K562 (cell line): Measurements from ENCODE around the gene APIP. TPM values are rescaled to one million over a fixed set of nuclear protein-coding genes. Genes with fewer than 3 reads are reported as not detected.

Experiments
- ATAC-seq: fragments of 200-7000 bp; cut with Tn5 transposase; 3 replicates; pipeline ENCODE4 v1.9.1; 2020; ENCODE audit warnings: moderate library complexity
- BruUV-seq: library from RNA; stranded (reverse); fragments of 400-500 nt; replicated peaks from 2 replicates; lab custom pipeline; 2021; lab: Mats Ljungman, UMichigan
- CTCF ChIA-PET: fragments of 300-600 bp; formaldehyde crosslinking; extraction: SDS; loops from one replicate; lab custom pipeline; 2021; ENCODE audit warnings: low intra/inter-chr PET ratio; lab: Yijun Ruan, JAX
- POLR2A ChIA-PET: fragments of 300-600, 350-650 bp; sonication (Branson Sonifier 250); formaldehyde crosslinking; extraction: SDS; loops from one replicate; lab custom pipeline; 2021; ENCODE audit warnings: antibody characterized with exemption, inconsistent platforms; lab: Yijun Ruan, JAX
- DNase-seq, 4 experiments: peaks; one replicate each; pipeline versions ENCODE4 v3.0.0 to v3.0.0-alpha.2; 2011 to 2018; ENCODE audit warnings: low spot score in 3 of 4, mixed read lengths in 3 of 4; ENCODE audit errors: extremely low read depth in 1 of 4
- FAIRE-seq: peaks from 2 replicates; lab custom pipeline; 2011; peaks lifted over from hg19 to GRCh38; lab: Jason Lieb, UNC
- H2AFZ ChIP-seq: 2 replicates; pipeline ENCODE4 v1.6.0; 2011; ENCODE audit warnings: low read depth, low read length, control low read depth, inconsistent platforms
- H3K27ac ChIP-seq: fragments of 200-600 bp; 3 replicates; pipeline ENCODE4 v1.8.0; 2011; ENCODE audit warnings: low read depth, mild to moderate bottlenecking, control low read depth, inconsistent platforms, low read length, moderate library complexity, mixed read lengths; ENCODE audit errors: extremely low read depth
- H3K27me3 ChIP-seq, 2 experiments: fragments of 300-600 bp in 1 of 2; 2 replicates in 1 of 2; 3 replicates in 1 of 2; pipeline versions ENCODE4 v1.6.0 to v1.8.0; 2011; ENCODE audit warnings: inconsistent platforms in 2 of 2, low read length in 2 of 2, mild to moderate bottlenecking in 1 of 2, mixed read lengths in 1 of 2, moderate library complexity in 1 of 2; ENCODE audit not compliant: control insufficient read depth in 2 of 2, insufficient read depth in 2 of 2
- H3K36me3 ChIP-seq: fragments of 300-600 bp; 3 replicates; pipeline ENCODE4 v1.8.0; 2011; ENCODE audit warnings: mild to moderate bottlenecking, low read length, inconsistent platforms; ENCODE audit not compliant: control insufficient read depth, insufficient read depth
- H3K4me1 ChIP-seq, 2 experiments: fragments of 200-600 bp in 1 of 2; replicated peaks in 1 of 2; 2 replicates in 1 of 2; 3 replicates in 1 of 2; pipeline versions ENCODE4 v1.5.1 to v1.8.0; 2011; ENCODE audit warnings: inconsistent platforms in 2 of 2, low read length in 2 of 2, mild to moderate bottlenecking in 1 of 2, mixed read lengths in 1 of 2, moderate library complexity in 1 of 2; ENCODE audit not compliant: control insufficient read depth in 2 of 2, insufficient read depth in 2 of 2
- H3K4me2 ChIP-seq: 2 replicates; pipeline ENCODE4 v1.6.1; 2011; ENCODE audit warnings: low read length, control low read depth, inconsistent platforms, mixed read lengths; ENCODE audit not compliant: insufficient read depth
- H3K4me3 ChIP-seq: fragments of 200-600 bp; sonication (generic), shearing (Covaris generic); 2 replicates; pipeline ENCODE4 v1.5.1; 2016; ENCODE audit warnings: control low read depth, inconsistent platforms
- H3K79me2 ChIP-seq: fragments of 200-600 bp; 3 replicates; pipeline ENCODE4 v1.8.0; 2011; ENCODE audit warnings: low read length, inconsistent platforms; ENCODE audit not compliant: control insufficient read depth, insufficient read depth
- H3K9ac ChIP-seq, 2 experiments: 2 replicates each; pipeline versions ENCODE4 v1.6.0 to v1.6.1; 2011; ENCODE audit warnings: low read depth in 2 of 2, low read length in 2 of 2, control low read depth in 1 of 2, inconsistent platforms in 1 of 2, mild to moderate bottlenecking in 1 of 2, mixed read lengths in 1 of 2; ENCODE audit not compliant: insufficient read depth in 1 of 2
- H3K9me1 ChIP-seq: one replicate; pipeline ENCODE4 v1.6.0; 2011; ENCODE audit warnings: inconsistent platforms, mild to moderate bottlenecking, low read length, moderate library complexity; ENCODE audit not compliant: control insufficient read depth, insufficient read depth
- H3K9me3 ChIP-seq: replicated peaks from 2 replicates; pipeline ENCODE4 v1.5.1; 2011; ENCODE audit warnings: low read depth, low read length, inconsistent platforms; ENCODE audit not compliant: control insufficient read depth, insufficient read depth
- H4K20me1 ChIP-seq: replicated peaks from 2 replicates; pipeline ENCODE4 v1.6.1; 2011; ENCODE audit warnings: low read length, inconsistent platforms, mixed read lengths; ENCODE audit not compliant: control insufficient read depth, insufficient read depth
- CTCFL ChIP-seq: IDR thresholded peaks from 2 replicates; pipeline ENCODE4 v1.6.1; 2011; ENCODE audit warnings: borderline replicate concordance, low read depth, mild to moderate bottlenecking, moderate library complexity, low read length; ENCODE audit not compliant: insufficient read depth, poor library complexity, severe bottlenecking
- DNMT1 ChIP-seq: fragments of 450-650 bp; IDR thresholded peaks from 2 replicates; pipeline ENCODE4 v1.6.1; 2016; ENCODE audit warnings: antibody characterized with exemption, mild to moderate bottlenecking
- ELF1 ChIP-seq: fragments of 200-800 bp; sonication (Bioruptor generic); IDR thresholded peaks from 2 replicates; pipeline ENCODE4 v1.6.1; 2016; ENCODE audit warnings: missing genetic modification characterization, missing compliant biosample characterization
- GABPB1 ChIP-seq: sonication (generic); formaldehyde crosslinking; IDR thresholded peaks from 2 replicates; pipeline ENCODE4 v1.8.0; 2022; ENCODE audit warnings: mild to moderate bottlenecking, missing genetic modification reagents
- HOXB6 ChIP-seq: fragments of 250-450 bp; sonication (Bioruptor Pico); IDR thresholded peaks from 2 replicates; pipeline ENCODE4 v1.5.1; 2022; ENCODE audit warnings: mild to moderate bottlenecking, borderline replicate concordance
- MXI1 ChIP-seq: IDR thresholded peaks from 2 replicates; pipeline ENCODE4 v1.6.1; 2011; ENCODE audit warnings: low read depth, mild to moderate bottlenecking, improper control_type of control experiment, low read length
- MYBL2 ChIP-seq, 2 experiments: fragments of 450-650 bp in 1 of 2; sonication (generic) in 1 of 2; formaldehyde crosslinking in 1 of 2; IDR thresholded peaks; 2 replicates each; pipeline versions ENCODE4 v1.6.1 to v1.8.1; 2017 to 2022; ENCODE audit warnings: borderline replicate concordance in 1 of 2, inconsistent platforms in 1 of 2, low read depth in 1 of 2, mild to moderate bottlenecking in 1 of 2, missing genetic modification reagents in 1 of 2, moderate library complexity in 1 of 2
- NFATC3 ChIP-seq: fragments of 450-650 bp; IDR thresholded peaks from 2 replicates; pipeline ENCODE4 v1.6.1; 2017; ENCODE audit warnings: mild to moderate bottlenecking
- POLR2B ChIP-seq: fragments of 450-650 bp; IDR thresholded peaks from 2 replicates; pipeline ENCODE4 v1.6.1; 2018; ENCODE audit warnings: low read depth; ENCODE audit not compliant: partially characterized antibody
- TBP ChIP-seq: optimal IDR thresholded peaks from 2 replicates; pipeline ENCODE3; 2011; ENCODE audit warnings: low read depth, low read length, improper control_type of control experiment
- TCF7L2 ChIP-seq: fragments of 150-350 bp; IDR thresholded peaks from 2 replicates; pipeline ENCODE4 v1.6.1; 2016; ENCODE audit warnings: low read depth, mild to moderate bottlenecking, low read length, moderate library complexity
- TCFL5 ChIP-seq: fragments of 250-450 bp; sonication (Bioruptor Pico); conservative IDR thresholded peaks from 2 replicates; pipeline ENCODE4 v1.6.1; 2021; ENCODE audit warnings: mild to moderate bottlenecking, moderate library complexity, matching md5 sums
- YY1 ChIP-seq, 3 experiments: IDR thresholded peaks; 2 replicates each; pipeline ENCODE4 v1.6.1; 2011; ENCODE audit warnings: low read length in 2 of 3, mild to moderate bottlenecking in 2 of 3, moderate library complexity in 2 of 3, borderline replicate concordance in 1 of 3, control low read depth in 1 of 3, low read depth in 1 of 3; ENCODE audit not compliant: insufficient read depth in 3 of 3, insufficient replicate concordance in 2 of 3, control insufficient read depth in 1 of 3, insufficient read length in 1 of 3; ENCODE audit errors: extremely low read depth in 1 of 3
- ZNF77 ChIP-seq: fragments of 250-450 bp; sonication (Bioruptor Pico); IDR thresholded peaks from 2 replicates; pipeline ENCODE4 v1.5.0; 2020
- in situ Hi-C: fragments of 300-500 bp; cut with MboI; formaldehyde crosslinking; loops from 4 replicates; pipeline ENCODE4 v1.15.0; 2018; ENCODE audit warnings: inconsistent platforms, mixed read lengths
- intact Hi-C: fragments of 100-400 bp; cut with micrococcal nuclease; formaldehyde crosslinking; loops from 2 replicates; pipeline ENCODE4 v1.14.2; 2022
- polyA plus RNA-seq, 8 experiments: library from polyadenylated mRNA; depleted of rRNA in 4 of 8; stranded (reverse) in 5 of 8; unstranded in 3 of 8; fragments of >200 nt; fragmentation: Nextera tagmentation in 2 of 8; fragmentation: Illumina TruSeq in 1 of 8; extraction: Ambion mirVana in 2 of 8; extraction: Trizol in 1 of 8; gene quantifications; 2 replicates each; pipeline versions ENCODE4 v1.2.1 to v1.2.3, GENCODE V29; 2011 to 2014; ENCODE audit warnings: inconsistent platforms in 1 of 8, missing spikeins in 1 of 8
- total RNA-seq, 7 experiments: library from RNA; depleted of rRNA in 6 of 7; stranded (reverse); fragments of >200 nt in 6 of 7; fragmentation: Illumina TruSeq in 2 of 7; extraction: Trizol in 2 of 7; gene quantifications; 2 replicates each; pipeline versions ENCODE4 v1.2.1 to v1.2.3, GENCODE V29; 2011 to 2021; ENCODE audit warnings: low replicate concordance in 1 of 7
- TF ChIP-seq, protein P1 (sequence below): sonication (generic); formaldehyde crosslinking; IDR thresholded peaks from 2 replicates; pipeline ENCODE4 v1.8.0; 2023; ENCODE audit warnings: mild to moderate bottlenecking, missing genetic modification reagents
- TF ChIP-seq, protein P2 (sequence below), 2 experiments: fragments of 450-650 bp in 1 of 2; IDR thresholded peaks; 2 replicates each; pipeline ENCODE4 v1.6.1; 2011 to 2017; ENCODE audit warnings: low read depth in 2 of 2, antibody characterized with exemption in 1 of 2, borderline replicate concordance in 1 of 2, low read length in 1 of 2, mild to moderate bottlenecking in 1 of 2, mixed read lengths in 1 of 2; ENCODE audit not compliant: control insufficient read depth in 1 of 2

Gene APIP
- total and polyA plus RNA-seq, 9 of the 15 experiments (the other 6 are each of a cell fraction or from before 2014, with no cell fraction given), result 63.7 to 110 (median 82.8) TPM

DNA sequence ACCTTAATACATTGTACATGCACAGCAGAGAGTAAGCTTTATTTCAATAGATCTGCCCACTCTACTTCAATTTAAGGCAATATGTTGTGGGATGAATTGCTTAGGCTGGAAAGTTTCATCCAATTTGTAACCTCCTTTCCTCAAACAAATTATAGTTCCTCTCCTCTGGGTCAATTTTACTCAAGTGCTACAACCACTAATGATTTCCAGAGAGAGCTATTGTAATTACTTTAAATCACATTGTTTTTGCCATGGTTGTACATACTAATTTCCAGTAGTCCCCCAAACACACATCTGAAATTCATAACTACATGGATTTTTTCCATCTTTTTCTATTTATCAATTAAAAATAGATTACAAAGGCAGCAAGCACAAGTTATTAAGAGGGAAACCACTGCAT is 72.9 kb downstream of the APIP start:
- H3K36me3 ChIP-seq, result no peaks in the 10 kb centered on the region
- no peaks in the 10 kb centered on the region for H3K9me3 ChIP-seq
- H3K4me3 ChIP-seq, result no peak overlapping the region
- no peaks in the 10 kb centered on the region for H3K9me1 ChIP-seq
- ATAC-seq, result no peak
- no peak overlapping the region for H2AFZ ChIP-seq
- no peaks in the 10 kb centered on the region for H3K79me2 ChIP-seq
- no peak overlapping the region for H3K27ac ChIP-seq
- in situ Hi-C loops (no loop called here), intact Hi-C loops (loop anchor here (5.0 kb wide), 1 partner anchor 49 kb away; no protein-coding TSS in a partner anchor)
- ChIA-PET CTCF (no interaction called here), POLR2A (no interaction called here)
- H3K9ac ChIP-seq, result no peak overlapping the region
- no peaks in the 10 kb centered on the region for H3K27me3 ChIP-seq
- no TSS peak for BruUV-seq
- no peaks in the 10 kb centered on the region for H3K4me1 ChIP-seq
- no peaks in the 10 kb centered on the region for H4K20me1 ChIP-seq
- DNase-seq, result no peak
- no peak overlapping the region for H3K4me2 ChIP-seq
- no peak for FAIRE-seq
- TF ChIP-seq YY1 (IDR thresholded peaks at IDR 0.05; ENCODE audit: borderline replicate concordance in 1 of 3, control insufficient read depth in 1 of 3, extremely low read depth in 1 of 3, insufficient read depth in 3 of 3, insufficient read length in 1 of 3, insufficient replicate concordance in 2 of 3, low read depth in 1 of 3, low read length in 2 of 3) (no peak), ELF1 (tag) (no peak), CTCFL (no peak), ZNF77 (CRISPR knock-in tag) (no peak), TCF7L2 (no peak), TBP (no peak), DNMT1 (no peak), HOXB6 (CRISPR knock-in tag) (no peak), NFATC3 (no peak), MYBL2 (IDR thresholded peaks at IDR 0.05; ENCODE audit: low read depth) (no peak), MYBL2 (CRISPR knock-in tag; IDR thresholded peaks at IDR 0.05; ENCODE audit: borderline replicate concordance) (no peak), GABPB1 (no peak), POLR2B (no peak), TCFL5 (CRISPR knock-in tag) (no peak), MXI1 (no peak)
- TF ChIP-seq, protein P1, sequence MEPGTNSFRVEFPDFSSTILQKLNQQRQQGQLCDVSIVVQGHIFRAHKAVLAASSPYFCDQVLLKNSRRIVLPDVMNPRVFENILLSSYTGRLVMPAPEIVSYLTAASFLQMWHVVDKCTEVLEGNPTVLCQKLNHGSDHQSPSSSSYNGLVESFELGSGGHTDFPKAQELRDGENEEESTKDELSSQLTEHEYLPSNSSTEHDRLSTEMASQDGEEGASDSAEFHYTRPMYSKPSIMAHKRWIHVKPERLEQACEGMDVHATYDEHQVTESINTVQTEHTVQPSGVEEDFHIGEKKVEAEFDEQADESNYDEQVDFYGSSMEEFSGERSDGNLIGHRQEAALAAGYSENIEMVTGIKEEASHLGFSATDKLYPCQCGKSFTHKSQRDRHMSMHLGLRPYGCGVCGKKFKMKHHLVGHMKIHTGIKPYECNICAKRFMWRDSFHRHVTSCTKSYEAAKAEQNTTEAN (CRISPR knock-in tag), result no peak
- TF ChIP-seq, protein P2, sequence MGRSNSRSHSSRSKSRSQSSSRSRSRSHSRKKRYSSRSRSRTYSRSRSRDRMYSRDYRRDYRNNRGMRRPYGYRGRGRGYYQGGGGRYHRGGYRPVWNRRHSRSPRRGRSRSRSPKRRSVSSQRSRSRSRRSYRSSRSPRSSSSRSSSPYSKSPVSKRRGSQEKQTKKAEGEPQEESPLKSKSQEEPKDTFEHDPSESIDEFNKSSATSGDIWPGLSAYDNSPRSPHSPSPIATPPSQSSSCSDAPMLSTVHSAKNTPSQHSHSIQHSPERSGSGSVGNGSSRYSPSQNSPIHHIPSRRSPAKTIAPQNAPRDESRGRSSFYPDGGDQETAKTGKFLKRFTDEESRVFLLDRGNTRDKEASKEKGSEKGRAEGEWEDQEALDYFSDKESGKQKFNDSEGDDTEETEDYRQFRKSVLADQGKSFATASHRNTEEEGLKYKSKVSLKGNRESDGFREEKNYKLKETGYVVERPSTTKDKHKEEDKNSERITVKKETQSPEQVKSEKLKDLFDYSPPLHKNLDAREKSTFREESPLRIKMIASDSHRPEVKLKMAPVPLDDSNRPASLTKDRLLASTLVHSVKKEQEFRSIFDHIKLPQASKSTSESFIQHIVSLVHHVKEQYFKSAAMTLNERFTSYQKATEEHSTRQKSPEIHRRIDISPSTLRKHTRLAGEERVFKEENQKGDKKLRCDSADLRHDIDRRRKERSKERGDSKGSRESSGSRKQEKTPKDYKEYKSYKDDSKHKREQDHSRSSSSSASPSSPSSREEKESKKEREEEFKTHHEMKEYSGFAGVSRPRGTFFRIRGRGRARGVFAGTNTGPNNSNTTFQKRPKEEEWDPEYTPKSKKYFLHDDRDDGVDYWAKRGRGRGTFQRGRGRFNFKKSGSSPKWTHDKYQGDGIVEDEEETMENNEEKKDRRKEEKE (IDR thresholded peaks at IDR 0.05; ENCODE audit: borderline replicate concordance in 1 of 2, control insufficient read depth in 1 of 2, low read depth in 2 of 2, low read length in 1 of 2), result no peak
